Fibroblast of villous mesenchyme (primary cell): ENCODE results near the gene HHIP. TPM values are rescaled to one million over a fixed set of nuclear protein-coding genes. Genes with fewer than 3 reads are reported as not detected.

ENCODE experiments used
- DNase-seq: peaks from one replicate; pipeline ENCODE4 v3.0.0-alpha.2; 2010; ENCODE audit warnings: low read depth
- H3K4me3 ChIP-seq: 2 replicates; pipeline ENCODE4 v1.5.1; 2011; ENCODE audit warnings: low read depth, mild to moderate bottlenecking, low read length
- total RNA-seq: library from RNA; depleted of rRNA; stranded (reverse); fragments of >200 nt; gene quantifications from 2 replicates; pipeline ENCODE4 v1.2.3, GENCODE V29; 2012
- TF ChIP-seq, protein P1 (sequence below): IDR thresholded peaks from 2 replicates; pipeline ENCODE4 v1.5.1; 2012; ENCODE audit warnings: low read depth, mild to moderate bottlenecking, low read length; ENCODE audit not compliant: insufficient read depth

The HHIP gene, protein sequence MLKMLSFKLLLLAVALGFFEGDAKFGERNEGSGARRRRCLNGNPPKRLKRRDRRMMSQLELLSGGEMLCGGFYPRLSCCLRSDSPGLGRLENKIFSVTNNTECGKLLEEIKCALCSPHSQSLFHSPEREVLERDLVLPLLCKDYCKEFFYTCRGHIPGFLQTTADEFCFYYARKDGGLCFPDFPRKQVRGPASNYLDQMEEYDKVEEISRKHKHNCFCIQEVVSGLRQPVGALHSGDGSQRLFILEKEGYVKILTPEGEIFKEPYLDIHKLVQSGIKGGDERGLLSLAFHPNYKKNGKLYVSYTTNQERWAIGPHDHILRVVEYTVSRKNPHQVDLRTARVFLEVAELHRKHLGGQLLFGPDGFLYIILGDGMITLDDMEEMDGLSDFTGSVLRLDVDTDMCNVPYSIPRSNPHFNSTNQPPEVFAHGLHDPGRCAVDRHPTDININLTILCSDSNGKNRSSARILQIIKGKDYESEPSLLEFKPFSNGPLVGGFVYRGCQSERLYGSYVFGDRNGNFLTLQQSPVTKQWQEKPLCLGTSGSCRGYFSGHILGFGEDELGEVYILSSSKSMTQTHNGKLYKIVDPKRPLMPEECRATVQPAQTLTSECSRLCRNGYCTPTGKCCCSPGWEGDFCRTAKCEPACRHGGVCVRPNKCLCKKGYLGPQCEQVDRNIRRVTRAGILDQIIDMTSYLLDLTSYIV
- total RNA-seq: 0.64 and 1.7 TPM in 2 replicates

DNA sequence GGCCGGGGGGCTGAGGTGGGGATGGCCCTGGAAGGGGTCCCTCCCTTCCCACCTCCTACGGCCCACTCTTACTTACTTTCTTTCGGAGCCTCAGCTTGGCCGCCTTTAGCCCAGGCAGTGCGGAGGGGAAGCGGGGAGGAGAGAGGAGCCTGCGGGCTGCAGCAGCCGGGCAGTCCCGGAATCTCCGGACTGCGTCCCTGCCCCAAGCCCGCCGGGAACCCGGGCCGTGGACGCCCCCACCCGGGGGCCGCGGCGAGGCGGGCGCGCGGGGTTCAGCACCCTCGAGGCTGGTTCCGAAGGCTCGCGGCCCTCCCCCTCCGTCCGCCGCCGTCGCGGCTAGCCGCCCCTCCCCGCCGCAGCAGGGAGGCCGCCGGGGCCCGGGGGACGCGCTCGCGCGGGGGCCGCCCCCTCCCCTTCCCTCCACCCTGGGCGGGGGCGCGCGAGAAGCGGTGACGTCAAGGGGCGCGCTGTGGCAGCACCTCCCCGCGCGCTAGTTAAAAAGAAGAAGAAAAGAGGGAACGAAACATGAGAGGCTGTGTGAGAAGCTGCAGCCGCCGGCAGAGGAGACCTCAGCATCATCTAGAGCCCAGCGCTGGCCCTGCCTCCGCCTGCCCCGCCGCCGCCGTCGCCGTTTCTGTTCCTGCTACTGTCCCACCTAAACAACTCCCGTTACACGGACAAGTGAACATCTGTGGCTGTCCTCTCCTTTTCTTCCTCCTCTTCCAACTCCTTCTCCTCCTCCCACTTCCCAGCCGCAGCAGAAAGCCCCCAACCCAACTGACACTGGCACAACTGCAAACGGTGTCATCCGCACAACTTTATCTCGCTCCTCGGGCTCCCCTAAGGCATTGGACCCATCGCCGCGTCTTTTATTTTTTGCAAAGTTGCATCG lies at the start of gene HHIP:
TSS of gene HHIP (plus strand) at position 526 of the 892 bp plus-strand sequence. CDS start 520 bp downstream, outside the sequence.
- peak; percentile 45 for DNase-seq
- H3K4me3 ChIP-seq: peak within 1 kb of the TSS; percentile 60
- TF ChIP-seq, protein P1, sequence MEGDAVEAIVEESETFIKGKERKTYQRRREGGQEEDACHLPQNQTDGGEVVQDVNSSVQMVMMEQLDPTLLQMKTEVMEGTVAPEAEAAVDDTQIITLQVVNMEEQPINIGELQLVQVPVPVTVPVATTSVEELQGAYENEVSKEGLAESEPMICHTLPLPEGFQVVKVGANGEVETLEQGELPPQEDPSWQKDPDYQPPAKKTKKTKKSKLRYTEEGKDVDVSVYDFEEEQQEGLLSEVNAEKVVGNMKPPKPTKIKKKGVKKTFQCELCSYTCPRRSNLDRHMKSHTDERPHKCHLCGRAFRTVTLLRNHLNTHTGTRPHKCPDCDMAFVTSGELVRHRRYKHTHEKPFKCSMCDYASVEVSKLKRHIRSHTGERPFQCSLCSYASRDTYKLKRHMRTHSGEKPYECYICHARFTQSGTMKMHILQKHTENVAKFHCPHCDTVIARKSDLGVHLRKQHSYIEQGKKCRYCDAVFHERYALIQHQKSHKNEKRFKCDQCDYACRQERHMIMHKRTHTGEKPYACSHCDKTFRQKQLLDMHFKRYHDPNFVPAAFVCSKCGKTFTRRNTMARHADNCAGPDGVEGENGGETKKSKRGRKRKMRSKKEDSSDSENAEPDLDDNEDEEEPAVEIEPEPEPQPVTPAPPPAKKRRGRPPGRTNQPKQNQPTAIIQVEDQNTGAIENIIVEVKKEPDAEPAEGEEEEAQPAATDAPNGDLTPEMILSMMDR: no peak

DNA sequence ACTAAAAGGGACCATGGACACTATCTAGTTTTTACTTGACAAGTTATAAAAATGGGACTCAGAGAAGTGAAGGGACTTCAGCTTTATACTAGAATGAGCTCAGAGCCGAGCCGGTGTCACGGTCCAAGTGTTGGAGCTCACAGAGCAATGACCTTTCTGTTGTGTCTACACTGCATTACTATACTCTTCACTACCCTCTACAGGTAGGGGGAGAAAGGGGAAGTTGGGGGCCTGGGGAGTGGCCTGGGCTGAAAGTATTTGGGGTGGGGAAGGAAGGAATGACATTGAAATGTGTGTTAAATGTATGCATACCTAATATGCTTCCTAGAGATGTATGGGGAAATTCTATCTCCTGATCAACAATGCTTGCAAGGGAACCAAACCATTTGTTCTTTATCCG lies 48.8 kb upstream of the HHIP start:
- no peak overlapping the region for H3K4me3 ChIP-seq
- DNase-seq: no peak
- TF ChIP-seq, protein P1: no peak

DNA sequence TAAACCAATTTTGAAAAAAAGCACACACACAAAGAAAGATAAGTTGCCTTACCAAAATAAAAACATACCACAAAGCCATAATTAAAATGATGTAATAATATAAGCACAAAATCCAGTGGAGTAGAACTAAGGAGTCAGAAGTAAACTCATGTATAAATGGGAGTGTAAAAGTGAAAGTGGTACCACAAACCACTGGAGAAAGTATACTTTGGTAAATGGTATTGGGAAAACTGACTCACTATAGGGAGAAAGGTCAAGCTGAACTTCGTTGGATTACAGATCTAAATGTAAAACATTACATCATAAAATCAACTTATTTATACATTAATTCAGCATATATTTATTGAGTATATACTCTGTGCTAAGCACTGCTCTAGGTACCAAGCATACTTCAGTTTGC lies 46.3 kb upstream of the HHIP start:
- DNase-seq: peak; percentile 13
- TF ChIP-seq, protein P1: no peak
- no peak overlapping the region for H3K4me3 ChIP-seq

DNA sequence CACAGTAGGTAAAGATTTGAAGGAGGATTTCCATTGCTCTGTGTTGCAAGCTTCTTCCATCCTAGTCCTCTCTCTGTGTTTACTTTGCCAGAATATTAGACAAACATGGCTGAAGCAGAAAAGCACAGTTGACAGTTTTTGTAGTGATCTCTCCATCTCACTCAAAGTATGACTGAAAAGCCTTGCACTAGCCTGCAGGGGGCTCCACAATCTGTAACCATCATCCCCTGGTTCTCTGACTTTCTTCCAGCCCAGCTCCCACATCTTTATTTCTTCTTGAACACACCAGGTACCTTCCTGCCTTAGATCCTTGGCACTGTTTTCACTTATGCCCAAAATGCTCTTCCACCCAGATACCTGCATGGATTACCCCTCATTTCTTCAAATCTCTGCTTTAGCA lies 34.1 kb upstream of the HHIP start:
- peak; percentile 37 for DNase-seq
- H3K4me3 ChIP-seq: no peak overlapping the region
- TF ChIP-seq, protein P1: peak; percentile 65

DNA sequence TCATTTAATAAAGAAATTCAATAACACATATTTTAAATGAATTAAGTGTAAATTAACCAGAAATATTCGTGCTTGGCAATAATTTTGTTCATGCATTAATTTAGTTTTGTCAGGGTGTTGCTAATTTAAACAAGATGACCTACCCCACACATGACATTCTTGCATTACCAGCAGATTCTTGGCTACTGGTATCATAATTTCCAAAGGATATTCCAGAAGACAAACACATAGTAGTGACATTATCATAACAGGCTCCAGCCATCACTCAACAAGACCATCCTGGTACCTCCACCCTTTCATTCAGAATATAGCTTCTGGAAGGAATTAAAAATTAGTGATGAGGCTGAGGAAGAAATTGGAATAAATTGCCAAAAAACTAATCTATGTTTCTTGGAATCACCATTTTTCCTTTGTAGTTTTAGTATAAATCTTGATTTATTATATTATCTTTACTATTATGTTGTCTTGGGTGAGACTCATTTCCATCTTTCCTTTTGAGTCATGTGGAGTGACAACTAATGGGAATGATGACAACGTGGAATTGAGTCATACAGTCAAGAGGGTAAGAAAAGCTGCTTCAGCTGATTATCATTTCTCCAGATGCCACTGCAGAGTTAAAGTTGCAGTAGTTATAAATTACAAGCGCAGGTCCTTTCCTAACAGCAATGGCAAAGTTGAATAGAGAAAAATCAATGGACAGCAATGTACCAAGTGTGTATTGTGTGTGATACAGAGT lies 30.9 kb upstream of the HHIP start:
- DNase-seq: no peak
- TF ChIP-seq, protein P1: no peak
- H3K4me3 ChIP-seq: no peak overlapping the region

DNA sequence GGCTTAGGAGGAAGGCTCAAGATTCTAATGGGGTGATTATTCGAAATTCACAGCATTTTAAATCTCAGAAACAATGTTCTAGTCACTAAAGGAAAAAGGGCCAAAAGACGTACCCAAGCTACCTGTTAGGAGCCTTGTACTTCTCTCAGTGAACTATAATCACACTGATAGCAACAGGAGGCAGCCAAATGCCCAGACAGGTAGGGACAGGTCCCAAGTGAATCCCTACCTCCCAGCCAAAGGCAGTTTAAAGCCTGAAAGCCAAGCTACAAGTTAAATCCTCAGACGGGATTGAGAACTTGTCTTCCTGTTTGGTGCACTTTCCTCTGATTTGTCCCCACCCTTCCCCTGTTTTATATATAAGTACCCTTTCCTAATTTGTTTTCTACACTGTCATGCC lies 24.3 kb upstream of the HHIP start:
- TF ChIP-seq, protein P1: no peak
- no peak overlapping the region for H3K4me3 ChIP-seq
- no peak for DNase-seq
